Left cardiac atrium (tissue), 4 donors: Measurements from ENCODE around the gene MYLK. TPM values are rescaled to one million over a fixed set of nuclear protein-coding genes. Genes with fewer than 3 reads are reported as not detected.

ENCODE experiments used
- ATAC-seq, 2 donors: fragments of 200-7000 bp; cut with Tn5 transposase; one replicate each; pipeline ENCODE4 v1.9.1; 2020; ENCODE audit warnings: mild to moderate bottlenecking in 2 of 2, moderate library complexity in 2 of 2
- DNase-seq: peaks from one replicate; pipeline ENCODE4 v3.0.0-alpha.2; 2020
- intact Hi-C, 2 donors: fragments of 100-400 bp; cut with DNase I; formaldehyde crosslinking; loops; one replicate each; pipeline versions ENCODE4 v1.14.1 to v1.15.1; 2022 to 2023
- total RNA-seq, 2 donors: library from RNA; stranded (reverse); fragmentation: NEBNext Ultra II Directional; extraction: Animal tissue kit (Norgen Biotek cat#: 25700); gene quantifications; one replicate each; pipeline ENCODE4 v1.2.1, GENCODE V29; 2021
- donor health status: DM: no; HTN: yes; CAD: no.
- donor health status: DM: no; HTN: yes; CAD: no; lungs with severe emphysema.
- donor health status: DM: yes; HTN: yes; CAD: no.
- donor health status: Dilated cardiomyopathy.

The MYLK gene
- total RNA-seq, 2 donors from 2014 or later: 66.2 to 116 TPM

GRCh38 chr3:123634149-123635051 lies 249.7 kb downstream of the MYLK start:
- peak in 1 of 2 donors; percentile 7 for ATAC-seq
- intact Hi-C loops: no loop called here

GRCh38 chr3:123633530-123633929 lies 250.6 kb downstream of the MYLK start:
- intact Hi-C loops: no loop called here
- ATAC-seq: peak in 1 of 2 donors; percentile 14
- no peak for DNase-seq

More at GRCh38 chr3:123634149-123635051, 249.7 kb downstream of the MYLK start:
- DNase-seq: no peak

DNA sequence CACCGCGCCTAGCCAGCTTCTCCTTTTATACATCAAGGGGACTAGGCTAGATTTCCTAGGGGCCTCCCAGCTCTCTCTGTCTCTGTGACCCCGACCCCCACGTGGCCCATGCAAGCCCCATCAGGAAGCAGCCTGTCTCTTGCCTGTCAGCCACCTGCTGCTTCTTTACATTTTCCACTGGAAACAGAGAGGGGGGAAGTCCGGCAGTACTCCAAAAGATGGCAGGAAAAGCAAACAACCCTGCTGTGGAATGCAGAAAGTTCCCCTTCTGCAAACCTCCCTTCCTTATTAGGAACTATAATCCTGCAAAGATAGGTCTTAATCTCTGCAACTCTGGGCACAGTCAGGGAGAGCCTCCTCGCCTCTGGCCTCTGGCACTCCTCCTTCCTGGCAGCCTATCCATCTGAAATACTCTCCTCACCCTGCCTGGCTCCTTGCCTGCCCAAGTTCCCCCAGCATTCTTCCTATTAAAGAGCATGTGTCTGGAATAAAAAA lies 251.9 kb downstream of the MYLK start:
- no peak for DNase-seq
- peak; percentile 67 to 78 for ATAC-seq
- intact Hi-C loops: no loop called here

GRCh38 chr3:123629747-123630047 lies 254.4 kb downstream of the MYLK start:
- DNase-seq (no peak), ATAC-seq (no peak)
- intact Hi-C loops: no loop called here

DNA sequence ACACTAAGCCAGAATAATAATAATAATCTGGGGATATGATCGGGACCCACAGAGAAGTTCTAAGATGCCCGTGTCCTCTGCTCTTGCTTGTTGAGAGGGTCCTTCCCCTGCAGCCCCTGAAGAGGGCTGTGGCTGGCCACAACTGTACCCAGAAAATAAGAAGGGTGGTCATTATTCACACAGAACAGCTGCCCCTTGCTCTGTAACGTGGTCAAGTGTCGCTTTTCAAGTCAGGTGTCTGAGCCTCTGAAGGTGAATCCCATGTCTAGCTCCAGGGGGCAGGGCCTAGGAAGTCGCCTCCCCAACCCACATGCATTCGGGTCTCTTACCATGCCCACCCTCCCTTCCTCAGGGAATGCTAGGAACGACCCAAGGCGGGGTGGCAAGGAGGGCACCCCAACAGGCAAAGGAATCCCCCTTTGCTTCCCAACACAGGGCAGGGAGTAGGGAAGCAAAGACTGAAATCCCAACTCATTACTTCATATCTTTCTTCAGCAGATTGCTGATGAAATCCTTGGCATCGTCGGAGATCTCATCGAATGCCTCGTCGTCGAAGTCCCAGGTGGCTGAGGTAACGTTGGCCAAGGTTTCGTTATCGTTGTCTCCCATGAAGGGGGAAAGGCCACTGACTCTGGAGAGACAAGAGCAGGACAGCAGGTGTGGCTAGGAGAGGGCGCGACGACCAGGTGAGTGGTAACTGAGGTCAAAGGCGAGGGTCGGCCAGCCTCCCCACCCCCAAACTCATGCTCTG lies 255.0 kb downstream of the MYLK start:
- DNase-seq (no peak), ATAC-seq (no peak)

GRCh38 chr3:123627673-123628670 lies 256.2 kb downstream of the MYLK start:
- DNase-seq (peak; percentile 45), ATAC-seq (peak; percentile 72 to 73)

More for the DNA sequence above, 255.0 kb downstream of the MYLK start:
- intact Hi-C loops: no loop called here

GRCh38 chr3:123626881-123627280 lies 257.3 kb downstream of the MYLK start:
- intact Hi-C loops: no loop called here
- ATAC-seq (no peak), DNase-seq (no peak)

More at GRCh38 chr3:123627673-123628670, 256.2 kb downstream of the MYLK start:
- intact Hi-C loops: no loop called here

GRCh38 chr3:123624302-123624701 lies 259.8 kb downstream of the MYLK start:
- intact Hi-C loops: no loop called here
- ATAC-seq (no peak), DNase-seq (no peak)

- intact Hi-C loops: no loop called here
- no peak for ATAC-seq
- no peak for DNase-seq
These were observed 260.7 kb downstream of the MYLK start for GRCh38 chr3:123623346-123623880.

DNA sequence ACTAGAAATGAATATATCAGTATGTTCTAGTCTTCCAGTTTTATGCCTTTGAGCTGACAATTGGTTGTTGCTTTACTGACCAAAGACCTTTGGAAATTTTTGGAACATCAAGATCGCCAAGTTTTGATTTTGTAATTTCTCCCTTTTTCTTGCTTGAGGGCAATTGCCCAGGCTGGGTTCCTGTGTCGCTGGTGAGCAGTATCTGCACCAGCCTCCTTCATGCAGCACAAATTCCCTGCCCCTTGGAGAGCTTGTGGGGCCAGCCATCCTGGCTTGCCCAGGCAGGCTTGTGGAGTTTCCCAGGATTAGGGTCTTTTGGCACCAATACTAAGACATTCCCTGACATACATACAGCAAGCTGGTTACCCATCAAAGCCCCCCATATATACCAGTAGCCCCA lies 261.4 kb downstream of the MYLK start:
- intact Hi-C loops: no loop called here
- no peak for ATAC-seq
- DNase-seq: no peak

DNA sequence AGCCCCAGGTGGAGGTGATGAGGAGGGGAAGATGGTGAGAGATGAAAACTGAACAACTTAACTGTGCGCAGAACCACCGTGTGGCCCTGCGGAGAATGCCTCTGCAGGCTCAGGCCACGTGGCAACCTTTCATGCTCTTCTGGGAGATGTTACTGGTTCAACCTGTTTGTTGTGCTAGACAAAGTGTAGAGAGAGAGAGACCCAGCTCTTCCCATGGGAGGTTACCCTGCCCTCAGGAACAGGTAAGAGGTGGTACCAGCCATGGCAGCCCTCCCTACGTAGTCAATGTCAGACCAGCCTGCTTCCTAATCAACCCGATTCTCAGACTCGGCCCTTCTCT lies 262.3 kb downstream of the MYLK start:
- no peak for ATAC-seq
- DNase-seq: no peak
- intact Hi-C loops: no loop called here

- DNase-seq (no peak), ATAC-seq (no peak)
- intact Hi-C loops: no loop called here
These were observed 262.8 kb downstream of the MYLK start for GRCh38 chr3:123621186-123621849.

- ATAC-seq: peak; percentile 7 to 45
- intact Hi-C loops: no loop called here
- DNase-seq: no peak
These were observed 263.8 kb downstream of the MYLK start for GRCh38 chr3:123620343-123620742.

GRCh38 chr3:123618768-123619484 lies 265.2 kb downstream of the MYLK start:
- peak; percentile 72 to 78 for ATAC-seq
- intact Hi-C loops: no loop called here
- DNase-seq: peak; percentile 68

- intact Hi-C loops: no loop called here
- peak; percentile 6 to 11 for ATAC-seq
- no peak for DNase-seq
These were observed 265.9 kb downstream of the MYLK start for GRCh38 chr3:123618076-123618708.

DNA sequence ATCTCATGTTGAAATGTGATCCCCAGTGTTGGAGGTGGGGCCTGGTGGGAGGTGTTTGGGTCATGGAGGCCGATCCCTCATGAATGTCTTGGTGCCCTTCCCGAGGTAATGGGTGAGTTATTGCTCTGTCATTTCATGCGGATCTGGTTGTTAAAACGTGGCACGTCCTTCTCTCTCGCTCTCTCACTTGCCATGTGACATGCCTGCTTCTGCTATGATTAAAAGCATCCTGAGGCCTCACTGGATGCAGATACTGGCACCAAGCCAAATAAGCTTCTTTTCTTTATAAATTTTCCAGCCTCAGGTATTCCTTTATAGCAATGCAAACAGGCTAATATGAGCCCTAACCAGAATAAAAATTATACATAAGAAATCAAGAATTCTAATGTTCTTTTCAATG lies 267.5 kb downstream of the MYLK start:
- intact Hi-C loops: no loop called here
- no peak for DNase-seq
- no peak for ATAC-seq

GRCh38 chr3:123613543-123613942 lies 270.6 kb downstream of the MYLK start:
- intact Hi-C loops: no loop called here
- ATAC-seq: no peak

More at GRCh38 chr3:123613543-123613942, 270.6 kb downstream of the MYLK start:
- no peak for DNase-seq
